ENCODE data around the gene NUDT8.
"Not testable (repeated sequence)": the region's sequence is repeated elsewhere in the genome, so short reads cannot be mapped to it uniquely, and the experiment has no call there.

Gene NUDT8

DNA sequence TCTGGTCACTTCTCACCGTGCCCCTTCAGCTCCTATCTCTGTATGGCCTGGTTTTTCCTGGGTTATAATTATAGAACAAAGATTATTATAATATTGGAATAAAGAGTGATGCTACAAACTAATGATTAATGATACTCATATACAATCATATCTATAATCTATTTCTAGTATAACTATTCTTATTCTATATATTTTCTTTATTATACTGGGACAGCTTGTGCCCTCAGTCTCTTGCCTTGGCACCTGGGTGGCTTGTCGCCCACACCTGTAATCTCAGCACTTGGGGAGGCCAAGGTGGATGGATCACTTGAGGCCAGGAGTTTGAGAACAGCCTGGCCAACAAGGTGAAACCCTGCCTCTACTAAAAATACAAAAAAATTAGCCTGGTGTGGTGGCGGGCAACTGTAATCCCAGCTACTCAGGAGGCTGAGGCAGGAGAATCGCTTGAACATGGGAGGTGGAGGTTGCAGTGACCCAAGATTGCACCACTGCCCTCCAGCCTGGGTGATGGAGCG lies 30.0 kb upstream of the NUDT8 start:
- not testable (repeated sequence) for DNase-seq

DNA sequence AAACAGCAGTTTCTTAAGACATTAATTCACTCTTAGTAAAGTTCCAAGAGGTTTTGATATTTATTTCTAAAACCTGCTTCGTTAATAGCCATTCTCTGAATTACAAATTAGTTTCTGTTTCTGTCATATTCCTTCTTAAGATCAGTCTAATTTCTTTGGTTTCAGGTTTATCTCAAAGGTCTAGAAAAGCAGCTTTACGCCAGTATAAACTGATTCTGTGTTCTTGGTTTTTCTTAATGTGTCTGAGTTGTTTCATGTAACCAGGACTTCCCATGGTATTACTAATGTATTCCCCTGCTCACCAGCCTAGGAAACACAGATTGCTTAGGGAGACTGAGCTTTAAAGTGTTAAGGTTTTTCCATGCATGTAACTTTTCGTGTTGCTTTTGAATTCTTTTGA lies 27.6 kb upstream of the NUDT8 start:
- DNase-seq: no peak

DNA sequence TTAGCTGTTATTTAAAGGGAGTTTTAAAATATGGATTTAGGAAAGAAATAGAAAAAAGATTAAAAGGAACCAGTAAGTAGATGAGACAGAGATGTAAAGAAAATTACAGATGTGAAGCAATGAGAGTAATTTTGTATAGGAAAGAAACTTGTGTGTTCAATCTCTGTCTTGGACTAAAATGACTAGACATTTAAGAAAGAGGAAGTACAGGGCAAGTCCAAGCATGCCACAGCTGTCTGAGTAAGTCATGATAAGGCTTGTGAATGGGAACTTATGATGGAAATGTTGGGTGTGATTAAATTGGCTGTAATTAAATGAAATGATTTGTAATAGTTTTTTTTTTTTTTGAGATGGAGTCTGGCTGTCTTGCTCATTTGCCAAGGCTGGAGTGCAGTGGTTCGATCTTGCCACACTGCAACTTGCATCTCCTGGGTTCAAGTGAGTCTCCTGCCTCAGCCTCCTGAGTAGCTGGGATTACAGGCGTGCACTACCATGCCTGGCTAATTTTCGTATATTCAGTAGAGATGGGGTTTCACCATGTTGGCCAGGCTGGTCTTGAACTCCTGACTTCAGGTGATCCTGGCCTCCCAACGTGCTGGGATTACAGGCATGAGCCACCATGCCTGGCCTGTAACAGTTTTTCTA lies 26.7 kb upstream of the NUDT8 start:
- no peak for DNase-seq

DNA sequence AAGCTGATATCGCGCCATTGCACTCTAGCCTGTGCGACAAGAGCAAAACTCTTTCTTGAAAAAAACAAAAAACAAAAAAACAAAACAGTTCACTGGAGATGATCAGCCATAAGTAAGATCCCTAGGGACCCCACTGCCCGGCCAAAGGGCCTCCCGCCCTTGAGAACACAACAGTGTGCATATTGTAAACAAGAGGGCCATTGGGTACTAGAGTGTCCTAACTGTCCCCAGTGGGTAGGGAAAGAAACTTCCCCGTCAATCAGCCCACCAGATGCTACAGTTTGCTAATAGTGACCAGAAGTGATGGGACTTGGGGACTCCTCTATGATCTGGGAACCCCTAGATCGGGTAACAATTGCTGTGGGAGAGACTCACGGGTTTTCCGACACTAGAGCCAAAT lies 24.5 kb upstream of the NUDT8 start:
- no peak for DNase-seq

DNA sequence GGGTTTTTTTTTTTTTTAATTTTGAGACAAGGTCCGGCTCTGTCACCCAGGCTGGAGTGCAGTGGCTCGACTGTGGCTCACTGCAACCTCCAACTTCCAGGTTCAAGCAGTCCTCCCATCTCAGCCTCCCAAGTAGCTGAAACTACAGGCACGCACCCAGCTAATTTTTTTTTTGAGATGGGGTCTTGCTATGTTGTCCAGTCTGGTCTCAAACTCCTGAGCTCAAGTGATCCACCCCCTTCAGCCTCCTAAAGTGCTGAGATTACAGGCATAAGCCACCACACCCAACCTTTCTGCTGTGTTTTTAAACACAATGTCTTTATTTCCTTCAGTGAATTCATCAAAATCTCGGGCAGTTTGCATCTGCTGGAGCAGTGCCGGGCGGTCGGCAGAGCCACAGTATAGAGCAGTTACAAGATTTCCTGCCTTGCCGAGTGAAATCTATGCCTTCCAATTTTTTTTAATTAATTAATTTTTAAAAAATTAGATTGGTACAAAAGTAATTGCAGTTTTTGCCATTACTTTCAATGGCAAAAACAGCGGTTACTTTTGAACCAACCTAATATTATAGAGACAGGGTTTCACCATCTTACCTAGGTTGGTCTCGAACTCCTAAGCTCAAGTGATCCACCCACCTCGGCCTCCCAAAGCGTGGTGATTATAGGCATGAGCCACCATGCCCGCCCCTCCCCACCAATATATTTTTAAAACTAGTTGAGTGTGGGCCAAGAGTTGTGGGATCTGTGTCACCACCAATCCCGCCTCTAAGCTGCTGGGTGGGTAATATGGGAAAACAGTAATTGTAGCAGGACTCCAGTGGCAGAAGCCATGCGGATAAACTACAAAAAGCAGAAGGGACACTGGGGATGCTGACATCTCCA lies 23.5 kb upstream of the NUDT8 start:
- DNase-seq: no peak

DNA sequence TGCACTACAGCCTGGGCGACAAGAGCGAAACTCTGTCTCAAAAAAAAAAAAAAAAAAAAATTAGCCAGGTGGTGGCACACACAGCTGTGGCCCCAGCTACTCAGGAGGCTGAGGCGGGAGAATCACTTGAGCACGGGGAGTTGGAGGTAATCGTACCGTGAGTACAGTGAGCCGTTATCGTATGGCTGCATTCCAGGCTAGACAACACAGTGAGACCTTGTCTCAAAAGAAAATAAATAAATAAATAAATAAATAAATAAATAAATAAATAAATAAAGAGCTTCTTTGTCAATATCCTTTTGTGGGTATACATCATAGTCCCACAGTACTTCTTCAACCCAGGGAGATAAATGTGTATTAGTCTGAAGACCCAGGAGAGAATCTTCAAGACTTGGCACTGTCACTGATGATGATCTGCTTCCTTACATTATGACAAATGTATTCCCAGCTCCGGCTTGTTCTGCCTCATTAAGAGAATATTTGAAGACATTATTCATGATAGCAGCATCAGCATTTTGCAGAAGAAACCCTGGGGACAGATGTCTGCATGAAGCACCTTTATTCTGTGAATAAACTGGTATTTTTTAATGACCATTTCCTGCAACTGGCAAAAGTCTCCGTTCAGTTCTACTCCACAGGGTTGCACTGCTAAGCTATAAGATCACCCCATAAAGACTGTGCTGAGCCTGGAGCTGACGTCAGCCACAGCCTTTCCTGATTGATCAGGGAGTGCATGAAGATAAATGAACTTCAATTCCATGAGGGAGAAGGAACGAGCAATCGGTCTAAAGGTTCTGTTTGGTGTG lies 22.4 kb upstream of the NUDT8 start:
- no peak for DNase-seq

DNA sequence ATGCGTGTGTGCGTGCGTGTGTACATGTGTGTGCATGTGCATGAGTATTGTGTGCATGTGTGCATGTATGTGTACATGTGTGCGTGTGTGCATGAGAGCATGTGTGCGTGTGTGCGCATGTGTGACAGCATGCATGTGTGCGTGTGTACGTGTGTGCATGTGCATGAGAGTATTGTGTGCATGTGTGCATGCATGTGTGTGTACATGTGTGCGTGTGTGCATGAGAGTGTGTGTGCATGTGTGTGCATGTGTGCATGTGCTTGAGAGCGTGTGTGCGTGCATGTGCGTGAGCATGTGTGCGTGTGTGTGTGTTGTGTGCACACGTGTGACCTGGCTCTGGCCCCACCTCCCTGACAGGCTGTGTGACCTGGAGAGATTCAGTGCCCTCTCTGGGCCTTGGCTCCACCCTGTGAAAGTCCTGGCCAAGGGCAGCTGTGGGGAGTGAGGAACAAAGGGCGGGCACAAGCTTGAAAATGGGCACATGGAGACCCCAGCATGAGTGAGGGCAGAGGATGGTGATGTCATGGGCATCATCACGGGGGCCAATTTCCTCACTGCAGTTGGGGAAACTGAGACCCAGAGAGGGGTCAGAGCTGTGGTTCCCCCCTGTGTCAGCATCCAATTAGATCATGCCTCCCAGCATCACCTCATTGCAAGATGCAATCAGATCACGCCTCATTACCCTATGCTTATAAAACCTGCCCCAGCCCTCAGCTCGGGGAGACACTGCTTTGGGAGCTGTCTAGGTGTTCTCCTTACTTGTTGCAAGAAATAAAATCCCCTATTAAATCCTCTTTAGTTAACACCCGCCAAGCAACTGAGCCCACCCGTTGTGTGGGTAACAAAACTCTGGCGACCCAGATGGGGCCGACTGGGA lies 20.1 kb upstream of the NUDT8 start:
- DNase-seq: no peak

DNA sequence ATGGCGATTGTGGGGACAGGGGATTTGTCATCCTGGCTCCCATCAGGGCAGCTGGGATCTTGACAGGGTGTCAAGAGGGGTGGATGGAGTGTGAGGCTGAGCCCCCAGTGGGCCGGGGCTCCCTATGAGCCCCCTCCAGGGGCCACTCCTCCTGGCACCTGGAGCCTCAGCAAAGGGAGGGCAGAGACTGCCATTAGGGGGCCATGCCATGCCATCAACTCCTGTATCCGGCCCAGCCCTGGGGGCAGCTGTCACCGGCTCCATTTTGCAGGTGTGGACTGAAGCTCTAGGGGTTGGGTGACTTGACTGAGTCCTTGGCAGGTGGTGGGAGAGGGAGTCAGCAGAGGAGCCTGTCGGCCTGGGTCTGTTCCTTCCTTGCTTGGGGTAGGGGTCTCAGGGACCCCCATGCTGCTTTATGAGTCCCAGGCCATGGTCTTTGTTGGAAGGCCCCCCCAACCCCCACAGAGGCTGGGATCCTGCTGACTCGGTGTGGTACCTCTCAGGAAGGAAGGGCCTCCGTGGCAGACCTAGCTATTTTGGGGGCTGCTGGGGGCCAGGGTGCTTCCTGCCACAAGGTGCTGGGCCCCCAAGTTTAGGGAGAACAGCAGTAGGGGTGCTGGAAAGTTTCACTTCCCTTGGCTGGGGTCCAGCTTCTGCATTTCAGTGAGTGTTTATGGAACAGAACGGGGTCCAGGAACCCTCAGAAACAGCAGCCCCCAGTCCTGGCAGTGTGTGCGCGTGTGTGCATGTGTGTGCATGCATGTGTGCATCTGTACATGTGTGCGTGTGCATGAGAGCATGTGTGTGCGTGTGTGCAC lies 19.3 kb upstream of the NUDT8 start:
- DNase-seq: no peak

DNA sequence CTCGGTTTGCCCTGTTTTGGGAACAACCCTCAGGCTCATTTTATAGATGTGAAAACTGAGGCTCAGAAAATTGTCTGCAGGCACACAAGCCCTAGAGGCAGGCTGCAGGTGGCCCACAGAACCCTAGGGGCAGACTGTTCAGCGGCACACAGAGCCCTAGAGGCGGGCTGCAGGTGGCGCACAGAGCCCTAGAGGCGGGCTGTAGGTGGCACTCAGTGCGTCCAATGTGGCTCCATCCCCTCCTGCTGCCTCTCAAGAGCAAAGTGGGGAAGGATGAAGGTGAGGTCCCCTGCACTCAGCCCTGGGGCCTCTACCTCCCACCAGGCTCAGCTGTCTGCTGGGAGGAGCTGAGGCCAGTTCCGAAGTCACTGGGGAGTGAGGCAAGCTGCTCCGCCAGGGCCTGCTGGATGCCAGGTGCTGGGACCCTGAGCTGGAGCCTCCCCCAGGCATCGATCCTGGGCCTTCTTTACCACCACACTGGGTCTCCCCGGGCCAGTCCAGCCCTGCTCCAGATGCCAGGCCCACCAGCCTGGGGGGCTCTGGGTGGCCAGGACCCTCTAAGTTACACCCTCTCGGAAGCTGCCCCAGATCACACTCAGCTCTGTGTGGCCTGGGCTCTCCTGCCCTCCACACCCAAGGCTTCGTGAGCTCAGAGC lies 18.5 kb upstream of the NUDT8 start:
- peak; percentile 56 for DNase-seq

DNA sequence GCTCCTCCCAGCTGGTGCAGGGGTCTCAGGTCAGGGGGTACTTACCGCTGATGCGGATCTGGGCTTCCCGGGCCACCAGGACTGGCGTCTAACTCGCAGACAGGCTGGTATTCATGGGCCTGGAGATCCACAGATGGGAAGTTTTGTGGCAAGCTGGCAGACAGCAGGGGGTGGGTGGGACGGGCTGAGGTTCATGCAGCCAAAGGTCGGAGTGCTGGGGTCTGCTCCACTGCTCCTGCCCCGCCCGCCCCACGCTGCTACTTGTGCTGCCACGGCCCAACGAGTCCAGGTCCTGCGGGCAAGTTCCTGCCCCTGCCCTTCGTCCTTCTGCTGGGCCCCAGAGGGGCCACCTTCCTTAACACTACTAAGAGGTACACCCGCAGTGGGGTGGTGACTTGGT lies 17.7 kb upstream of the NUDT8 start:
- no peak for DNase-seq

DNA sequence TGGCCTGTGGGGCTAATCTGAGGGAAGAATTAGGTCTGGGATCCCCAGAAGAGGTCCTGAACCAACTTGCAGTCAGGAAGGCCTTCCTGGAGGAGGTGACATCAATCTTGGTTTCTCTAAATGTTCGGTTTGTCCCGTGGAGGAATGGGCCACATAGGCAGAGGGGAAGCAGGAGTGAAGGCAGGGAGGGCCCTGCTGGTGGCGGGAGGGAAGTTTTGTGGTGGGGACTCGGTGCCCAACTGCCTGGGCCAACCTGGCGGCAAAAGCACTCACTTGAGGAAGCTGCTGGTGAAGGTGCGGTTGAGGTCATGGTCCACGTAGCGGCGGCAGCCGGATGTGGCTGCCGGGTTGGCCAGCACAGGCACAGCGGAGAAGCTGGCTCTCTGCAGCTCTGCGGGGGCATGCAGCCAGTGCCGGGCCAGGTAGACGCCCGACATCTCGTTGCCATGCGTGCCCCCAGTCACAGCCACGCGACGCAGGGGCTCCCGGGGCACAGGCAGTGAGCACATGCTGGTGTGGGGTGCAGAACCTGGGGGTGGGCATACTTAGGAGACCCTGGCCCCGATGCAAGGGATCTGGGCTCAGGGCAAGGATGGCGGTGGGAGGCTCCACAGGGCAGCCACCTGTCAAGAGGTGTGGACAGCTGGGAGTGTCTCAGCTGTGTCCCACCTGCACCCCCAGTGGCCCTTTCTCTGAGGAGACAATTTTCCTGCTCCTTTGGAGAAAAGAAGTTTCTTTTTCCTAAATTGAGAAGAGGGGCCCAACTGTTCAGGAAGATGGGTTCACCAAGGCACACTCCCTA lies 17.0 kb upstream of the NUDT8 start:
- peak; percentile 55 for DNase-seq

DNA sequence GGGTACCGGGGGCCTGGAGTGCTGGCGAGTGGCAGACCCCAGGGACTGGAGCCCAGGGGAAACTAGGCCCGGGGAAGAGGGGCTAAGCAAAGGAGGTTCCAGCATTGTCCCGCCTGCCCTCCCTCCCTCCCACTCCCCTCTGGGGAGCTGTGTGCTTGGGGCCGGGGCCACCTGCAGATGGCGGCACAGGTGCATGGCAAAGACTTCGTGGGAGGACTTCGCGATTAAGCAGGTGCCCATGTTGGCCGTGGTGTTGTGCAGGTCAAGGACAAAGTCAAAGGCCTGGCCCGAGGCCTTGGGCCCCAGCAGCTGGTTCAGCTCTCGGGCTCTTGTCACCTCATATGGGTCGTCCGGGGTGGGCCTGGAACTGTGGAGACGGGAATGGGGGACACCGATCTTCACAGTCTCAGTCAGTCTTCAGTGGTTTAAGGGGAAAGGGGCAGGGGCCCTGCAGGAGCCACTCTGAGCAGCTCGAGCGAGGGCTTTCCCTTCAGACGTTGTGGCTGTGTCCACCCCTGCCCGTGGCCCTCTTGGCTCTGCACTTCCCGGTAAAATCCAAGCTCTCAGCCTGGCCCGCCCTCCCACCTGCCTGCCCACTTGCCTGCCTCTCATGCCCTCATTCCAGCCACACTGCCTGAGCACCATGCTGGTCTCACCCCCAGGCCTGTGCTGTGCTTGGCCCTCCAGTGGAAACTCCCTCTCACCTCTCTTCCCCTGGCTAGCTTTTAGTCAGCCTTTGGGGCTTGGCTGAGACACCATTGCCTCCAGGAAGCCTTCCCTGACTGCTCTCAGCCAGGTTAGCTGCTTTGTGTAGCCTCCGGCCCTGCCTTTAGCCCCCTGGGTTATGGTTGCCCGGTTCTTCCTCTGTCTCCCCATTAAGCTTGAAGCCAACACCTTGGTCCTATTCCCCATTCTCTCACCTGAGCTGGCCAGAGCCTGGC lies 16.1 kb upstream of the NUDT8 start:
- DNase-seq: no peak

DNA sequence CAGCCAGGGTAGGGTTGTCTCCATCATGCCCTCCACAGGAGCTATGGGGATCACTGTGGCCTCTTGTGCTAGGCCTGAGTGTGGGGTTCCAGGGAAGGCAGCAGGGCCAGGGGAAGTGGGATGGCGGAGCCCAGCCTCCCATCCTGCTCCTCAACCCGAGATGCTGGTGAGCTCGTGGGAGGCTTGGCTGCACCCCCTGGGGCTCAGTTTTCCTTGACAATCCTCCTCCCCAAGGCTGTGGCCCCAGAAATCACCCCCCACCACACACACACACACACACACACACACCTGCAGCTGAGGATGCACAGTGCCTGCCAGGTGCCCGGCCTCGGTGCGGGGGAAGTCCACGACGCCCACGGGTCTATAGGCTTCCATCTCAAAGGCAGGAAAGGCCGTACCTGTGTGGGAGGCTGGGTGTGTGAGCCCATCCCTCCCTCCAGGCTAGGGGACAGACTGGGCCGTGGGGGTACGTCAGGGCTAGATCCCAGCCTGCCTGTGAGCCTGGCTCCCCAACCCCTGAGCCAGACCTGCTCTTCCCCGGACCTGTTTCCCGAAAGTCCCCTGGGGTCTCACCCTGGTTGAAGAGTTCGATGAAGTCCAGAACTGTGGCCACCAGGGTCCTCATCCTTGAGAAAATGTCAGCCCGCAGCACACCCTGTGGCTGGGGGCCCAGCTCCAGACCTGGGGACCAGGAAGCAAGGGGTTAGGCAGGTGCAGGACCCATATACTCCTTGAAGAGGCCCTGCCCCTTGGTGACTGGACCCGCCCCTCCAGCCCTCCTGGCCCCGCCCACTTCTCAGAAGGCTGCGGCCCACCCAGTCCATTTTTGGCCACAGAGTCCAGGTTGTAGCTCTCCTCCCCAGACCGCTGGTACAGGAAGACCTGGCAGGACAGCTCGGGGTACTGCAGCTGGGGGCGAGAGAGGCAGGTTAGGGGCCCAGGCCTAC lies 15.0 kb upstream of the NUDT8 start:
- DNase-seq: no peak

DNA sequence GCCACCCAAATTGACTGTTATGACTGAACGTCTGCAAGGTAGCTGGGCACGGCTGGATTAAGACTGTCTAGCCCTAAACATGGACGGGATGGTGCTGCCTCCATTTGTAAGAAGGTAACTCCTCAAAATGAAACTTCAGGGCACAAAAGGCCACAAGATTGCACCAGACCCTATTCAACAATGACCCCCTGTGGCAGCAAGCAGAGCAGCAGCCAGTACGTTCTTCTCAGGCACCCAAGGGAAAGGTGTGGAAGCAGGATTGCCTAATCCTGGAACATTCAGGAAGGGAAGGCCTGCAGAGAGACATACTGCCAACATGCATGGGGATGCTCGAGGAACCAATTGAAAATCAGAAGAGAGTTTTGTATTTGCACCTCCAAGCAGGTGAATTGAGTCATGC lies 14.3 kb upstream of the NUDT8 start:
- no peak for DNase-seq

DNA sequence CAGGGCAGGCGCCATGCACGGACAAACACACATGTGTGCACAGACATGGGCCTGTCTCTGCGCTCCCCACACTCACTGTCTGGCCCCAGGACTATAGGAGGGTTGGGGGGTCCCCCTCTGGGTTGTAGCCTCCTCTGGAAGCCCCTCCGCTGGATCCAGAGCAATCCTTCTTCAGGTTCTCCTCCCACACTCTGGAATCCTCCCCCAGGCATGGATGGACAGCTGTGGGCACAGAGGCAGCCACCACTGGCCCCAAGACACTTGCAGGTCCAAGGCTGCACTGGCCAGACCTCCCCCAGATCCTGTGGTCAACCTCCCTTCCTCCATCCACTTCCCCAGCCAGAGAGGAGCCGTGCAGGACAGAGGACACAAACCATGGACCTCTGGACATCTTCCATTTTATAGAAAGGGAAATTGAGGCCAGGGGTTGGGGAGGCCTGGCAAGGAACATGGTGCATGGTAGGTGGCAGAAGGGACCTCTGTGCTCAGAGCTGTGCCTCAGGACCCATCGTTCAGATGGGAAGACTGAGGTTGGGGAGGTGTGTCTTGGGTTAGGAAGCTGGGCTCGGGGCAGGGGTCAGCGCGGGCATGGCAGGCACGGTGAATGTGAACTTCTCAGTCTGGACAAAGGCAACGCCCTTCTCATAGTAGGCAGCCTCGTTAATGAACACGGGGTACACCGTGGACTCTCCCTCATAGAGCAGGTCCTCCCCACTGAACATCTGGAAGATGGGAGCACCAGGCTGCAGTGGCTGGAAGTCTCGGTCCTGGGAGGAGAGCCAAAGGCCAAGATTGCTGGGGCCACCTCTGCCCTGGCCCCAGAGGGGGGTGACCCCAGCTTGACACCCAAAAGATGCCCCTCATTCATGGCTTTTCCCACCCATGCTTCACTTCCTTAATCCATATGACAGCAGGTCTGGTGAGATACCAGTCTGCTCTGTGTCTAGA lies 12.7 kb upstream of the NUDT8 start:
- no peak for DNase-seq

All from CD4-positive, alpha-beta T cell treated with Interleukin-12 subunit alpha and Interleukin-12 subunit beta, for 1 hour (primary cell).